GM23338 (cell line): Measurements from ENCODE around the gene PPP1R27. TPM values are rescaled to one million over a fixed set of nuclear protein-coding genes. Genes with fewer than 3 reads are reported as not detected.

Experiments
- ATAC-seq: fragments of 200-7000 bp; cut with Tn5 transposase; 3 replicates; pipeline ENCODE4 v1.9.1; 2020
- DNase-seq: peaks from one replicate; pipeline ENCODE4 v3.0.0-alpha.2; 2015; ENCODE audit warnings: low spot score
- H2AFZ ChIP-seq: fragments of 200-600 bp; sonication (generic); 2 replicates; pipeline ENCODE4 v1.8.0; 2016; ENCODE audit warnings: antibody characterized with exemption, mild to moderate bottlenecking, moderate library complexity
- H3F3A ChIP-seq: fragments of 200-600 bp; sonication (generic); replicated peaks from 2 replicates; pipeline ENCODE4 v1.8.0; 2017; ENCODE audit warnings: antibody characterized with exemption, mixed run types, low read depth
- H3K27ac ChIP-seq: fragments of 200-600 bp; sonication (generic); 2 replicates; pipeline ENCODE4 v1.6.1; 2016; ENCODE audit warnings: low read depth
- H3K27me3 ChIP-seq: fragments of 200-600 bp; sonication (generic); 2 replicates; pipeline ENCODE4 v1.8.0; 2016; ENCODE audit warnings: mild to moderate bottlenecking, mixed run types, moderate library complexity; ENCODE audit not compliant: insufficient read depth
- H3K36me3 ChIP-seq: fragments of 200-600 bp; sonication (generic); 2 replicates; pipeline ENCODE4 v1.8.0; 2016; ENCODE audit warnings: mild to moderate bottlenecking; ENCODE audit not compliant: insufficient read depth
- H3K4me1 ChIP-seq: fragments of 200-600 bp; sonication (generic); 2 replicates; pipeline ENCODE4 v1.8.0; 2016; ENCODE audit warnings: mild to moderate bottlenecking, moderate library complexity; ENCODE audit not compliant: insufficient read depth
- H3K4me2 ChIP-seq: fragments of 200-600 bp; sonication (generic); 2 replicates; pipeline ENCODE4 v1.7.1; 2017; ENCODE audit warnings: mixed run types
- H3K4me3 ChIP-seq: fragments of 200-600 bp; sonication (generic); 2 replicates; pipeline ENCODE4 v1.6.1; 2016; ENCODE audit warnings: mixed run types
- H3K79me2 ChIP-seq: fragments of 200-600 bp; sonication (generic); replicated peaks from 2 replicates; pipeline ENCODE4 v1.8.0; 2017; ENCODE audit warnings: mild to moderate bottlenecking; ENCODE audit not compliant: insufficient read depth
- H3K9me2 ChIP-seq: fragments of 200-600 bp; sonication (generic); 2 replicates; pipeline ENCODE4 v1.8.0; 2017; ENCODE audit not compliant: insufficient read depth
- H4K20me1 ChIP-seq: fragments of 200-600 bp; sonication (generic); replicated peaks from 2 replicates; pipeline ENCODE4 v1.8.0; 2017; ENCODE audit warnings: mild to moderate bottlenecking; ENCODE audit not compliant: insufficient read depth
- H3K27ac Mint-ChIP-seq: 2 replicates; pipeline ENCODE4 v1.8.0; 2020; ENCODE audit warnings: inconsistent platforms, mild to moderate bottlenecking, moderate library complexity, mixed read lengths
- H3K27me3 Mint-ChIP-seq: 3 replicates; pipeline ENCODE4 v1.8.0; 2022; ENCODE audit warnings: low read depth, mild to moderate bottlenecking, moderate library complexity, mixed read lengths, inconsistent platforms; ENCODE audit not compliant: insufficient read depth, poor library complexity
- H3K36me3 Mint-ChIP-seq: 3 replicates; pipeline ENCODE4 v1.8.0; 2021; ENCODE audit warnings: low read depth, mild to moderate bottlenecking, inconsistent platforms, moderate library complexity, mixed read lengths
- H3K4me1 Mint-ChIP-seq: 3 replicates; pipeline ENCODE4 v1.8.0; 2020; ENCODE audit warnings: mild to moderate bottlenecking, inconsistent platforms, mixed read lengths
- H3K4me3 Mint-ChIP-seq: 3 replicates; pipeline ENCODE4 v1.8.0; 2021; ENCODE audit warnings: moderate library complexity, mild to moderate bottlenecking, inconsistent platforms, mixed read lengths
- H3K9me3 Mint-ChIP-seq: 3 replicates; pipeline ENCODE4 v1.8.0; 2020; ENCODE audit warnings: moderate library complexity, mild to moderate bottlenecking, inconsistent platforms, mixed read lengths
- CREB1 ChIP-seq: fragments of 250-450 bp; sonication (Bioruptor Pico); IDR thresholded peaks from 2 replicates; pipeline ENCODE4 v1.5.0; 2020; ENCODE audit warnings: low read depth, mild to moderate bottlenecking, moderate library complexity
- EZH2phosphoT487 ChIP-seq: fragments of 200-600 bp; sonication (generic); IDR thresholded peaks from one replicate; pipeline ENCODE4 v1.8.1; 2018; ENCODE audit warnings: antibody characterized with exemption; ENCODE audit not compliant: unreplicated experiment
- POLR2AphosphoS5 ChIP-seq: IDR thresholded peaks from 2 replicates; pipeline ENCODE4 v1.6.1; 2016; ENCODE audit warnings: antibody characterized with exemption, low read depth
- ZNF114 ChIP-seq: fragments of 250-450 bp; sonication (Bioruptor Pico); IDR thresholded peaks from 2 replicates; pipeline ENCODE4 v1.5.0; 2020; ENCODE audit warnings: mild to moderate bottlenecking, moderate library complexity
- ZNF331 ChIP-seq: fragments of 250-450 bp; sonication (Bioruptor Pico); IDR thresholded peaks from 2 replicates; pipeline ENCODE4 v1.5.0; 2020; ENCODE audit warnings: low read depth, mild to moderate bottlenecking, moderate library complexity
- ZNF462 ChIP-seq: fragments of 250-450 bp; sonication (Bioruptor Pico); IDR thresholded peaks from 2 replicates; pipeline ENCODE4 v1.5.0; 2020; ENCODE audit warnings: mild to moderate bottlenecking, moderate library complexity
- polyA plus RNA-seq: library from polyadenylated mRNA; unstranded; fragments of >200 nt; fragmentation: Nextera tagmentation; extraction: Ambion mirVana; gene quantifications from 2 replicates; pipeline ENCODE4 v1.2.1, GENCODE V29; 2016
- total RNA-seq: library from RNA; depleted of rRNA; stranded (reverse); fragments of >200 nt; shearing (Covaris generic); gene quantifications from 2 replicates; pipeline ENCODE4 v1.2.3, GENCODE V29; 2014
- TF ChIP-seq, protein P1 (sequence below): IDR thresholded peaks from one replicate; pipeline ENCODE4 v1.6.1; 2018; ENCODE audit warnings: antibody characterized with exemption; ENCODE audit not compliant: unreplicated experiment

Gene PPP1R27
- total and polyA plus RNA-seq, 2 experiments from 2014 or later: 0.65 TPM; not detected in 1

DNA sequence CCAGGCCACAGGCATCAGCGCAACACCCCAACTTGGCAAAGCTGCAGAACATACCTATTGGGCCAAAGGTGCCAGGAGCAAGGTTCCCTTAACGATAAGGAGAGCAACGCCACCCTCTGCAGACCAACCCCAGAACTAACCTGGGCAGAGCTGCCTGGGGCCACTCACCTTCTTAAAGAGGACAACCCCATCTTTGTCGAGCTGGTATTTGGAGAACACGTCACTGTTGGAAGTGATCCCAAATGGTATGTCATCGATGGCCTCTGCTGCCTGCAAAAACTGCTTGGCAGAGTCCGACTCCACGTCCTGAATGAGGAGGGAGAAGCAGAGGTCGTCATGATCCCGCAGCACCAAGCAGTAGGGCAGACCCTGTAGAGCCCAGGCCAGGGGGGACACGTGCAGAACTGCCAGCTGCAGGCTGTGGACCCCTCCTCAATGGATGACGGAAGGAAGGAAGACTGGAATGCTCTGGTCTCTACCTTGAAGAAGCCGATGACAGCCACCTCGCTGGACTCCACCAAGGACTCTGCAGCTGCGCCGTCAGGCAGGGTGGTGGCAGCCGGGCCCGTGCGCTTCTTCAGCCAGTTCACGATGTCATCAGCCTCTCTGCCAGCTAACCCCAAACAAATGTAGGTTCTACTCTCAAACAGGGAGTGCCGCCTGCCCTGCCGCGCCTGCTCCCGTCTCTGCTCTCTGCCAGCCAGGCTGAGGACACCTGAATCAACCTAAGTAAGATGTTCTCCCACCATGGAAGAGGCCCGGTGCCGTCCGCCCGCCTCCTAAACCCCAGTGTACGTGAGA lies 20.3 kb upstream of the PPP1R27 start (continued):
- TF ChIP-seq ZNF462 (CRISPR knock-in tag) (no peak), ZNF114 (CRISPR knock-in tag) (no peak), CREB1 (CRISPR knock-in tag) (no peak)

DNA sequence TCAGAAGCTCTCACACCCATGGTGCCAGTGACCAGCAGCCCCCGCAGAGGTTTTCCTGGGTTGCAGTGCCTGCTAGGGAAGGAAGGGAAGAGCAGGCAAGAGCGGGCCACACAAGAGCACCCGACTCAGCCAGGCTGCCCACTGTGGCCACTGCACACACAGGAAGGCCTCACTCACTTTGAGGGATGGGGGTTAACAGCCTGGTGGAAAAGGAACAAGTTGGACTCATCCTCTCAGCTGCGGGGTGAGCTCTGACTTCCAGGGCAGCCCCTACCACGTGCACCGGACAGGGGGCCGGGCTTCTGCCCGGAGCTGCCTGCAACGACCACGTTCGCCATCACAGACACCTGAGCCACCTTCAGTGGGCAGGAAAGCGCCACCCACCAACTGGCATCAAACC lies 17.4 kb upstream of the PPP1R27 start:
- Histone ChIP-seq H3K4me1 (no peaks in the 10 kb centered on the region), H3K27ac (no peak overlapping the region), H3K4me2 (no peak overlapping the region), H3K36me3 (peaks cover 7% of the 10 kb centered on the region; the same call in 1 of the 2 replicates), H3K79me2 (peaks cover 20% of the 10 kb centered on the region; the same call in 1 of the 2 replicates), H3K4me3 (no peak overlapping the region), H2AFZ (no peak overlapping the region), H3K27me3 (no peaks in the 10 kb centered on the region), H3F3A (peaks cover 11% of the 10 kb centered on the region), H4K20me1 (peaks cover 16% of the 10 kb centered on the region), H3K9me2 (no peaks in the 10 kb centered on the region)
- DNase-seq (no peak), ATAC-seq (no peak)
- peaks cover 55% of the 10 kb centered on the region for H3K36me3 Mint-ChIP-seq
- H3K27ac Mint-ChIP-seq: no peak overlapping the region
- peaks cover 5% of the 10 kb centered on the region for H3K27me3 Mint-ChIP-seq
- no peaks in the 10 kb centered on the region; the same call in 2 of the 3 replicates for H3K9me3 Mint-ChIP-seq
- no peaks in the 10 kb centered on the region for H3K4me1 Mint-ChIP-seq
- no peak overlapping the region for H3K4me3 Mint-ChIP-seq
- TF ChIP-seq ZNF331: no peak
- TF ChIP-seq EZH2phosphoT487: no peak
- TF ChIP-seq, protein P1, sequence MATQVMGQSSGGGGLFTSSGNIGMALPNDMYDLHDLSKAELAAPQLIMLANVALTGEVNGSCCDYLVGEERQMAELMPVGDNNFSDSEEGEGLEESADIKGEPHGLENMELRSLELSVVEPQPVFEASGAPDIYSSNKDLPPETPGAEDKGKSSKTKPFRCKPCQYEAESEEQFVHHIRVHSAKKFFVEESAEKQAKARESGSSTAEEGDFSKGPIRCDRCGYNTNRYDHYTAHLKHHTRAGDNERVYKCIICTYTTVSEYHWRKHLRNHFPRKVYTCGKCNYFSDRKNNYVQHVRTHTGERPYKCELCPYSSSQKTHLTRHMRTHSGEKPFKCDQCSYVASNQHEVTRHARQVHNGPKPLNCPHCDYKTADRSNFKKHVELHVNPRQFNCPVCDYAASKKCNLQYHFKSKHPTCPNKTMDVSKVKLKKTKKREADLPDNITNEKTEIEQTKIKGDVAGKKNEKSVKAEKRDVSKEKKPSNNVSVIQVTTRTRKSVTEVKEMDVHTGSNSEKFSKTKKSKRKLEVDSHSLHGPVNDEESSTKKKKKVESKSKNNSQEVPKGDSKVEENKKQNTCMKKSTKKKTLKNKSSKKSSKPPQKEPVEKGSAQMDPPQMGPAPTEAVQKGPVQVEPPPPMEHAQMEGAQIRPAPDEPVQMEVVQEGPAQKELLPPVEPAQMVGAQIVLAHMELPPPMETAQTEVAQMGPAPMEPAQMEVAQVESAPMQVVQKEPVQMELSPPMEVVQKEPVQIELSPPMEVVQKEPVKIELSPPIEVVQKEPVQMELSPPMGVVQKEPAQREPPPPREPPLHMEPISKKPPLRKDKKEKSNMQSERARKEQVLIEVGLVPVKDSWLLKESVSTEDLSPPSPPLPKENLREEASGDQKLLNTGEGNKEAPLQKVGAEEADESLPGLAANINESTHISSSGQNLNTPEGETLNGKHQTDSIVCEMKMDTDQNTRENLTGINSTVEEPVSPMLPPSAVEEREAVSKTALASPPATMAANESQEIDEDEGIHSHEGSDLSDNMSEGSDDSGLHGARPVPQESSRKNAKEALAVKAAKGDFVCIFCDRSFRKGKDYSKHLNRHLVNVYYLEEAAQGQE: no peak
- TF ChIP-seq CREB1 (CRISPR knock-in tag): no peak
- TF ChIP-seq POLR2AphosphoS5: no peak
